Liver (tissue), 3 donors: ENCODE measurements around the gene PPM1L.
"Not testable (repeated sequence)": the region's sequence is repeated elsewhere in the genome, so short reads cannot be mapped to it uniquely, and the experiment has no call there.

ENCODE experiments used
- GABPA ChIP-seq, 2 donors: IDR thresholded peaks in 1 of 2; conservative IDR thresholded peaks in 1 of 2; 2 replicates each; pipeline ENCODE4 v1.6.1; 2016; ENCODE audit warnings: antibody characterized with exemption in 2 of 2, mild to moderate bottlenecking in 1 of 2, moderate library complexity in 1 of 2
- HNF4G ChIP-seq: IDR thresholded peaks from 2 replicates; pipeline ENCODE4 v1.6.1; 2016; ENCODE audit warnings: antibody characterized with exemption
- JUND ChIP-seq, 2 donors: IDR thresholded peaks; 2 replicates each; pipeline ENCODE4 v1.6.1; 2016; ENCODE audit warnings: antibody characterized with exemption in 2 of 2
- RAD21 ChIP-seq, 2 donors: IDR thresholded peaks; 2 replicates each; pipeline ENCODE4 v1.6.1; 2016; ENCODE audit warnings: antibody characterized with exemption in 2 of 2, mild to moderate bottlenecking in 2 of 2
- RXRA ChIP-seq, 2 donors: IDR thresholded peaks; 2 replicates each; pipeline ENCODE4 v1.6.1; 2017 to 2018; ENCODE audit warnings: antibody characterized with exemption in 2 of 2, mild to moderate bottlenecking in 1 of 2
- SP1 ChIP-seq: IDR thresholded peaks from 2 replicates; pipeline ENCODE4 v1.6.1; 2018; ENCODE audit warnings: antibody characterized with exemption, mild to moderate bottlenecking
- TAF1 ChIP-seq: conservative IDR thresholded peaks from 2 replicates; pipeline ENCODE4 v1.6.1; 2016; ENCODE audit warnings: antibody characterized with exemption, mild to moderate bottlenecking
- YY1 ChIP-seq: IDR thresholded peaks from 2 replicates; pipeline ENCODE4 v1.6.1; 2016; ENCODE audit warnings: antibody characterized with exemption, mild to moderate bottlenecking
- TF ChIP-seq, protein P1 (sequence below): fragments of 150-350 bp; IDR thresholded peaks from 2 replicates; pipeline ENCODE4 v1.5.1; 2017; ENCODE audit warnings: improper control_type of control experiment, low read depth, low read length; ENCODE audit not compliant: missing input control
- TF ChIP-seq, protein P2 (sequence below): IDR thresholded peaks from 2 replicates; pipeline ENCODE4 v1.6.1; 2016; ENCODE audit warnings: antibody characterized with exemption
- TF ChIP-seq, protein P3 (sequence below): IDR thresholded peaks from 2 replicates; pipeline ENCODE4 v1.6.1; 2016; ENCODE audit warnings: antibody characterized with exemption, mild to moderate bottlenecking
- TF ChIP-seq, protein P4 (sequence below): IDR thresholded peaks from 2 replicates; pipeline ENCODE4 v1.6.1; 2016; ENCODE audit warnings: antibody characterized with exemption
- donor health status: healthy.
- donor health status: healthy.

DNA sequence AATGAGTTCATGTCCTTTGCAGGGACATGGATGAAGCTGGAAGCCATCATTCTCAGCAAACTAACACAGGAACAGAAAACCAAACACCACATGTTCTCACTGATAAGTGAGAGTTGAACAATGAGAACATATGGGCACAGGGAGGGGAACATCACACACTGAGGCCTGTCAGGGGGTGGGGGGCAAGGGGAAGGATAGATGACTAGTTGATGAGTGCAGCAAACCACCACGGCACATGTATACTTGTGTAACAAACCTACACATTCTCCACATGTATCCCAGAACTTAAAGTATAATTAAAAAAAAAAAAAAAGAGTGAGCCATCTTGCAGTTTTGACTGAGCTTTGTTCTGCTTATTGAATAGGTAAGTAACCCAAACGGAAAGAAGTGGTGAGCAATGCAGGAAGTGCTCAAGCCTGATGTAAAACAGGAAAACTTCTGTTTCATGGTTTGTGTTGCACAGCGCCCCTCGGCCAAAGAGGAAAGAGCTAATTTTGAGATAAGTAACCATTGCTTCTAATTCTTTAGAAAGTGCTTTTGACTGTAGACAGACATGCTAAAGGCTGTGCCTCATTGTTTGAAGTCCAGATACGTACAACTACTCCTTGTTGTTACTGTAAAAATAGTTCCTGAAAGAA is 279.0 kb downstream of the PPM1L start:
- TF ChIP-seq, protein P1, sequence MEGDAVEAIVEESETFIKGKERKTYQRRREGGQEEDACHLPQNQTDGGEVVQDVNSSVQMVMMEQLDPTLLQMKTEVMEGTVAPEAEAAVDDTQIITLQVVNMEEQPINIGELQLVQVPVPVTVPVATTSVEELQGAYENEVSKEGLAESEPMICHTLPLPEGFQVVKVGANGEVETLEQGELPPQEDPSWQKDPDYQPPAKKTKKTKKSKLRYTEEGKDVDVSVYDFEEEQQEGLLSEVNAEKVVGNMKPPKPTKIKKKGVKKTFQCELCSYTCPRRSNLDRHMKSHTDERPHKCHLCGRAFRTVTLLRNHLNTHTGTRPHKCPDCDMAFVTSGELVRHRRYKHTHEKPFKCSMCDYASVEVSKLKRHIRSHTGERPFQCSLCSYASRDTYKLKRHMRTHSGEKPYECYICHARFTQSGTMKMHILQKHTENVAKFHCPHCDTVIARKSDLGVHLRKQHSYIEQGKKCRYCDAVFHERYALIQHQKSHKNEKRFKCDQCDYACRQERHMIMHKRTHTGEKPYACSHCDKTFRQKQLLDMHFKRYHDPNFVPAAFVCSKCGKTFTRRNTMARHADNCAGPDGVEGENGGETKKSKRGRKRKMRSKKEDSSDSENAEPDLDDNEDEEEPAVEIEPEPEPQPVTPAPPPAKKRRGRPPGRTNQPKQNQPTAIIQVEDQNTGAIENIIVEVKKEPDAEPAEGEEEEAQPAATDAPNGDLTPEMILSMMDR, result not testable (repeated sequence)
- TF ChIP-seq, protein P2, sequence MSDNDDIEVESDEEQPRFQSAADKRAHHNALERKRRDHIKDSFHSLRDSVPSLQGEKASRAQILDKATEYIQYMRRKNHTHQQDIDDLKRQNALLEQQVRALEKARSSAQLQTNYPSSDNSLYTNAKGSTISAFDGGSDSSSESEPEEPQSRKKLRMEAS, result not testable (repeated sequence)
- TF ChIP-seq HNF4G; YY1; SP1; GABPA (IDR thresholded peaks at IDR 0.05 in 1 of 2, conservative IDR thresholded peaks at IDR 0.05 in 1 of 2); RXRA (IDR thresholded peaks at IDR 0.05); RAD21 (IDR thresholded peaks at IDR 0.05); TAF1; JUND (IDR thresholded peaks at IDR 0.05): not testable (repeated sequence)
- TF ChIP-seq, protein P3, sequence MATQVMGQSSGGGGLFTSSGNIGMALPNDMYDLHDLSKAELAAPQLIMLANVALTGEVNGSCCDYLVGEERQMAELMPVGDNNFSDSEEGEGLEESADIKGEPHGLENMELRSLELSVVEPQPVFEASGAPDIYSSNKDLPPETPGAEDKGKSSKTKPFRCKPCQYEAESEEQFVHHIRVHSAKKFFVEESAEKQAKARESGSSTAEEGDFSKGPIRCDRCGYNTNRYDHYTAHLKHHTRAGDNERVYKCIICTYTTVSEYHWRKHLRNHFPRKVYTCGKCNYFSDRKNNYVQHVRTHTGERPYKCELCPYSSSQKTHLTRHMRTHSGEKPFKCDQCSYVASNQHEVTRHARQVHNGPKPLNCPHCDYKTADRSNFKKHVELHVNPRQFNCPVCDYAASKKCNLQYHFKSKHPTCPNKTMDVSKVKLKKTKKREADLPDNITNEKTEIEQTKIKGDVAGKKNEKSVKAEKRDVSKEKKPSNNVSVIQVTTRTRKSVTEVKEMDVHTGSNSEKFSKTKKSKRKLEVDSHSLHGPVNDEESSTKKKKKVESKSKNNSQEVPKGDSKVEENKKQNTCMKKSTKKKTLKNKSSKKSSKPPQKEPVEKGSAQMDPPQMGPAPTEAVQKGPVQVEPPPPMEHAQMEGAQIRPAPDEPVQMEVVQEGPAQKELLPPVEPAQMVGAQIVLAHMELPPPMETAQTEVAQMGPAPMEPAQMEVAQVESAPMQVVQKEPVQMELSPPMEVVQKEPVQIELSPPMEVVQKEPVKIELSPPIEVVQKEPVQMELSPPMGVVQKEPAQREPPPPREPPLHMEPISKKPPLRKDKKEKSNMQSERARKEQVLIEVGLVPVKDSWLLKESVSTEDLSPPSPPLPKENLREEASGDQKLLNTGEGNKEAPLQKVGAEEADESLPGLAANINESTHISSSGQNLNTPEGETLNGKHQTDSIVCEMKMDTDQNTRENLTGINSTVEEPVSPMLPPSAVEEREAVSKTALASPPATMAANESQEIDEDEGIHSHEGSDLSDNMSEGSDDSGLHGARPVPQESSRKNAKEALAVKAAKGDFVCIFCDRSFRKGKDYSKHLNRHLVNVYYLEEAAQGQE, result not testable (repeated sequence)
- TF ChIP-seq, protein P4, sequence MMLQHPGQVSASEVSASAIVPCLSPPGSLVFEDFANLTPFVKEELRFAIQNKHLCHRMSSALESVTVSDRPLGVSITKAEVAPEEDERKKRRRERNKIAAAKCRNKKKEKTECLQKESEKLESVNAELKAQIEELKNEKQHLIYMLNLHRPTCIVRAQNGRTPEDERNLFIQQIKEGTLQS, result not testable (repeated sequence)
